Ovary (tissue), 3 donors: ENCODE measurements around the gene FAM219A.
"Not testable (repeated sequence)": the region's sequence is repeated elsewhere in the genome, so short reads cannot be mapped to it uniquely, and the experiment has no call there.

Source experiments
- CTCF ChIP-seq, 3 donors: fragments of 450-650 bp in 2 of 3; fragments of 200-600 bp in 1 of 3; IDR thresholded peaks; one replicate each; pipeline versions ENCODE4 v1.5.1 to v1.8.0; 2016 to 2022; ENCODE audit warnings: antibody characterized with exemption in 3 of 3, mild to moderate bottlenecking in 1 of 3
- EP300 ChIP-seq: sonication (generic); formaldehyde crosslinking; IDR thresholded peaks from one replicate; pipeline ENCODE4 v1.6.1; 2017; ENCODE audit warnings: antibody characterized with exemption
- POLR2A ChIP-seq: fragments of 450-650 bp; IDR thresholded peaks from one replicate; pipeline ENCODE4 v1.6.1; 2017; ENCODE audit warnings: antibody characterized with exemption, mild to moderate bottlenecking, moderate library complexity
- donor health status: DM: no; HTN: no; CAD: no.

GRCh38 chr9:34352957-34353356 is 105.4 kb downstream of the FAM219A start:
- not testable (repeated sequence) for TF ChIP-seq CTCF (IDR thresholded peaks at IDR 0.05); EP300; POLR2A
